K562 (cell line): Measurements from ENCODE around the gene SRGAP2B.
"Not testable (repeated sequence)": the region's sequence is repeated elsewhere in the genome, so short reads cannot be mapped to it uniquely, and the experiment has no call there.

ENCODE experiments used
- ARID2 ChIP-seq: fragments of 450-650 bp; IDR thresholded peaks from 2 replicates; pipeline ENCODE4 v1.6.1; 2017; ENCODE audit warnings: antibody characterized with exemption, mild to moderate bottlenecking
- JUND ChIP-seq, 2 experiments: IDR thresholded peaks; 2 replicates in 1 of 2; 3 replicates in 1 of 2; pipeline ENCODE4 v1.6.1; 2011; ENCODE audit warnings: borderline replicate concordance in 2 of 2, low read depth in 2 of 2, low read length in 2 of 2, improper control_type of control experiment in 1 of 2, missing biosample characterization in 1 of 2, missing genetic modification characterization in 1 of 2, missing genetic modification reagents in 1 of 2
- RB1 ChIP-seq: fragments of 450-650 bp; IDR thresholded peaks from 2 replicates; pipeline ENCODE4 v1.6.1; 2017; ENCODE audit warnings: low read depth, mild to moderate bottlenecking
- SP1 ChIP-seq: sonication (generic); formaldehyde crosslinking; IDR thresholded peaks from 2 replicates; pipeline ENCODE4 v1.8.1; 2022; ENCODE audit warnings: mild to moderate bottlenecking, missing genetic modification reagents
- TEAD2 ChIP-seq: fragments of 450-650 bp; IDR thresholded peaks from 2 replicates; pipeline ENCODE4 v1.6.1; 2016; ENCODE audit warnings: missing genetic modification characterization, control low read depth, missing compliant biosample characterization
- TF ChIP-seq, protein P1 (sequence below): fragments of 250-450 bp; sonication (Bioruptor Pico); IDR thresholded peaks from 2 replicates; pipeline ENCODE4 v1.4.0; 2020; ENCODE audit warnings: mild to moderate bottlenecking, moderate library complexity
- TF ChIP-seq, protein P2 (sequence below): sonication (generic); formaldehyde crosslinking; IDR thresholded peaks from 2 replicates; pipeline ENCODE4 v1.8.0; 2022; ENCODE audit warnings: mild to moderate bottlenecking, low read depth, missing genetic modification reagents
- TF ChIP-seq, protein P3 (sequence below): fragments of 250-450 bp; sonication (Bioruptor Pico); IDR thresholded peaks from 2 replicates; pipeline ENCODE4 v1.4.0; 2020; ENCODE audit warnings: mild to moderate bottlenecking, moderate library complexity

DNA sequence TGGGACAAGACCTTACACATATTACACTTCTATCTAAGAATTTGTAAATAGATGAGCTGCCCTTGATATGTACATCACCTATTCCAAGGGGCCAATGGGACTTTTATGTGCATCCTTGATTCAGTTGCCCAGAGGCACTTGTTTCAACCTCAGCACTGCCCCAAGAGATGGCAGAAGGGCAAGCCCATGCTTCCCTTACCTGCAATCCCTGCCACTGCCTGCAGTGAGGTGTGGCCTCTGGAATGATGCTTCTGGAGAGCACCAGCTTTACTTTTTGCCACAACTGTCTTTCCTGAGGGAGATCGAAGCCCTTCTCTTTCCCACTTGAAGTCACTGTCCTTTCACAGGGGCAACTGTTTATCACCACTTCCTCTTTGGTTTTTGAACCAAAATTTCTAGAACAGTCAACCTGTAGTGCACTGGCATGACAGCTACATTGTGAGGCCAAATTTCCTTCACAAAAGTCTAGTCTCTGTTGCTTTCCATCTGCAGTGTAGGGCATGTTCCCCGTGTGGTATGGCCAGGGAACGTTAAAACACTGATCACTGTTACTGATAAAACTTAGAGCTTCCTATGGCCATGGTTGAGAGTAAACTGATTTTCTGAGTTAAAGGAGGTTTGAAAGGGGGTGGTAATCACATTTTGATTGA, 49.3 kb upstream of the SRGAP2B start:
- TF ChIP-seq SP1 (CRISPR knock-in tag); TEAD2 (tag); JUND (IDR thresholded peaks at IDR 0.05; ENCODE audit: borderline replicate concordance, low read depth, low read length); JUND (tag; IDR thresholded peaks at IDR 0.05; ENCODE audit: borderline replicate concordance, low read depth, low read length); RB1; ARID2: not testable (repeated sequence)
- TF ChIP-seq, protein P1, sequence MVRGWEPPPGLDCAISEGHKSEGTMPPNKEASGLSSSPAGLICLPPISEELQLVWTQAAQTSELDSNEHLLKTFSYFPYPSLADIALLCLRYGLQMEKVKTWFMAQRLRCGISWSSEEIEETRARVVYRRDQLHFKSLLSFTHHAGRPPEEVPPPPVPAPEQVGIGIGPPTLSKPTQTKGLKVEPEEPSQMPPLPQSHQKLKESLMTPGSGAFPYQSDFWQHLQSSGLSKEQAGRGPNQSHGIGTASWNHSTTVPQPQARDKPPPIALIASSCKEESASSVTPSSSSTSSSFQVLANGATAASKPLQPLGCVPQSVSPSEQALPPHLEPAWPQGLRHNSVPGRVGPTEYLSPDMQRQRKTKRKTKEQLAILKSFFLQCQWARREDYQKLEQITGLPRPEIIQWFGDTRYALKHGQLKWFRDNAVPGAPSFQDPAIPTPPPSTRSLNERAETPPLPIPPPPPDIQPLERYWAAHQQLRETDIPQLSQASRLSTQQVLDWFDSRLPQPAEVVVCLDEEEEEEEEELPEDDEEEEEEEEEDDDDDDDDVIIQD (CRISPR knock-in tag), result not testable (repeated sequence)
- TF ChIP-seq, protein P2, sequence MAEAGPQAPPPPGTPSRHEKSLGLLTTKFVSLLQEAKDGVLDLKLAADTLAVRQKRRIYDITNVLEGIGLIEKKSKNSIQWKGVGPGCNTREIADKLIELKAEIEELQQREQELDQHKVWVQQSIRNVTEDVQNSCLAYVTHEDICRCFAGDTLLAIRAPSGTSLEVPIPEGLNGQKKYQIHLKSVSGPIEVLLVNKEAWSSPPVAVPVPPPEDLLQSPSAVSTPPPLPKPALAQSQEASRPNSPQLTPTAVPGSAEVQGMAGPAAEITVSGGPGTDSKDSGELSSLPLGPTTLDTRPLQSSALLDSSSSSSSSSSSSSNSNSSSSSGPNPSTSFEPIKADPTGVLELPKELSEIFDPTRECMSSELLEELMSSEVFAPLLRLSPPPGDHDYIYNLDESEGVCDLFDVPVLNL, result not testable (repeated sequence)
- TF ChIP-seq, protein P3, sequence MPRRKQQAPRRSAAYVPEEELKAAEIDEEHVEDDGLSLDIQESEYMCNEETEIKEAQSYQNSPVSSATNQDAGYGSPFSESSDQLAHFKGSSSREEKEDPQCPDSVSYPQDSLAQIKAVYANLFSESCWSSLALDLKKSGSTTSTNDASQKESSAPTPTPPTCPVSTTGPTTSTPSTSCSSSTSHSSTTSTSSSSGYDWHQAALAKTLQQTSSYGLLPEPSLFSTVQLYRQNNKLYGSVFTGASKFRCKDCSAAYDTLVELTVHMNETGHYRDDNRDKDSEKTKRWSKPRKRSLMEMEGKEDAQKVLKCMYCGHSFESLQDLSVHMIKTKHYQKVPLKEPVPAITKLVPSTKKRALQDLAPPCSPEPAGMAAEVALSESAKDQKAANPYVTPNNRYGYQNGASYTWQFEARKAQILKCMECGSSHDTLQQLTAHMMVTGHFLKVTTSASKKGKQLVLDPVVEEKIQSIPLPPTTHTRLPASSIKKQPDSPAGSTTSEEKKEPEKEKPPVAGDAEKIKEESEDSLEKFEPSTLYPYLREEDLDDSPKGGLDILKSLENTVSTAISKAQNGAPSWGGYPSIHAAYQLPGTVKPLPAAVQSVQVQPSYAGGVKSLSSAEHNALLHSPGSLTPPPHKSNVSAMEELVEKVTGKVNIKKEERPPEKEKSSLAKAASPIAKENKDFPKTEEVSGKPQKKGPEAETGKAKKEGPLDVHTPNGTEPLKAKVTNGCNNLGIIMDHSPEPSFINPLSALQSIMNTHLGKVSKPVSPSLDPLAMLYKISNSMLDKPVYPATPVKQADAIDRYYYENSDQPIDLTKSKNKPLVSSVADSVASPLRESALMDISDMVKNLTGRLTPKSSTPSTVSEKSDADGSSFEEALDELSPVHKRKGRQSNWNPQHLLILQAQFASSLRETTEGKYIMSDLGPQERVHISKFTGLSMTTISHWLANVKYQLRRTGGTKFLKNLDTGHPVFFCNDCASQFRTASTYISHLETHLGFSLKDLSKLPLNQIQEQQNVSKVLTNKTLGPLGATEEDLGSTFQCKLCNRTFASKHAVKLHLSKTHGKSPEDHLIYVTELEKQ (CRISPR knock-in tag), result not testable (repeated sequence)
